ENCODE measurements around the gene RAP1GAP2. TPM values are rescaled to one million over a fixed set of nuclear protein-coding genes. Genes with fewer than 3 reads are reported as not detected.

Gene RAP1GAP2
- total RNA-seq, 2 donors from 2014 or later = 28.9 to 48.3 TPM

- intact Hi-C loops (cut with DNase I) = no loop called here
- 78% methylated on average over 7 of the region's 7 CpGs for WGBS
- no peak overlapping the region for H3K4me3 ChIP-seq
- no peak overlapping the region for H3K27ac ChIP-seq
- H3K36me3 ChIP-seq = no peaks in the 10 kb centered on the region
- no peaks in the 10 kb centered on the region for H3K9me3 ChIP-seq
- no peak for TF ChIP-seq POLR2A (IDR thresholded peaks at IDR 0.05)
- no peak for TF ChIP-seq CTCF (IDR thresholded peaks at IDR 0.05)
- TF ChIP-seq POLR2AphosphoS5 (IDR thresholded peaks at IDR 0.05) = no peak
- no peak for DNase-seq (ENCODE audit: low spot score)
- no peaks in the 10 kb centered on the region for H3K27me3 ChIP-seq (replicated peaks; ENCODE audit: insufficient read depth)
- no peaks in the 10 kb centered on the region for H3K4me1 ChIP-seq (replicated peaks)
These were observed 153.3 kb downstream of the RAP1GAP2 start for GRCh38 chr17:2949469-2950044.

GRCh38 chr17:2950846-2951245 is 154.6 kb downstream of the RAP1GAP2 start:
- Histone ChIP-seq H3K4me3 (no peak overlapping the region), H3K36me3 (no peaks in the 10 kb centered on the region), H3K4me1 (replicated peaks) (no peaks in the 10 kb centered on the region), H3K27ac (no peak overlapping the region), H3K9me3 (no peaks in the 10 kb centered on the region), H3K27me3 (replicated peaks; ENCODE audit: insufficient read depth) (no peaks in the 10 kb centered on the region)
- WGBS = 95% methylated on average over 10 of the region's 10 CpGs
- no peak for DNase-seq (ENCODE audit: low spot score)
- intact Hi-C loops (cut with DNase I) = no loop called here
- no peak for TF ChIP-seq POLR2AphosphoS5 (IDR thresholded peaks at IDR 0.05)

GRCh38 chr17:2952174-2952845 is 156.1 kb downstream of the RAP1GAP2 start:
- H3K27ac ChIP-seq = peak overlapping the region in 1 of 2 donors; percentile 28
- DNase-seq (ENCODE audit: low spot score) = no peak
- H3K36me3 ChIP-seq = no peaks in the 10 kb centered on the region
- H3K9me3 ChIP-seq = no peaks in the 10 kb centered on the region
- H3K4me1 ChIP-seq (replicated peaks) = no peaks in the 10 kb centered on the region
- H3K27me3 ChIP-seq (replicated peaks; ENCODE audit: insufficient read depth) = no peaks in the 10 kb centered on the region
- intact Hi-C loops (cut with DNase I) = no loop called here
- no peak for TF ChIP-seq CTCF (IDR thresholded peaks at IDR 0.05)
- no peak for TF ChIP-seq POLR2A (IDR thresholded peaks at IDR 0.05)
- peak; percentile 54 for TF ChIP-seq POLR2AphosphoS5 (IDR thresholded peaks at IDR 0.05)
- 44% methylated on average over 8 of the region's 8 CpGs for whole genome bisulfite sequencing
- no peak overlapping the region for H3K4me3 ChIP-seq

GRCh38 chr17:2954898-2955445 is 158.7 kb downstream of the RAP1GAP2 start:
- no peak for TF ChIP-seq POLR2A (IDR thresholded peaks at IDR 0.05)
- peak; percentile 65 for TF ChIP-seq POLR2AphosphoS5 (IDR thresholded peaks at IDR 0.05)
- TF ChIP-seq CTCF (IDR thresholded peaks at IDR 0.05) = no peak
- Histone ChIP-seq H3K36me3 (no peaks in the 10 kb centered on the region), H3K9me3 (no peaks in the 10 kb centered on the region), H3K27ac (peak overlapping the region in 1 of 2 donors; percentile 19), H3K4me1 (replicated peaks) (no peaks in the 10 kb centered on the region), H3K4me3 (no peak overlapping the region), H3K27me3 (replicated peaks; ENCODE audit: insufficient read depth) (no peaks in the 10 kb centered on the region)
- intact Hi-C loops (cut with DNase I) = no loop called here
- 39% methylated on average over 8 of the region's 8 CpGs for WGBS
- DNase-seq (ENCODE audit: low spot score) = no peak

- Histone ChIP-seq H3K4me3 (no peak overlapping the region), H3K27ac (no peak overlapping the region), H3K4me1 (replicated peaks) (no peaks in the 10 kb centered on the region), H3K27me3 (replicated peaks; ENCODE audit: insufficient read depth) (no peaks in the 10 kb centered on the region), H3K36me3 (no peaks in the 10 kb centered on the region), H3K9me3 (no peaks in the 10 kb centered on the region)
- TF ChIP-seq CTCF (IDR thresholded peaks at IDR 0.05) = no peak
- no peak for TF ChIP-seq POLR2AphosphoS5 (IDR thresholded peaks at IDR 0.05)
- no peak for TF ChIP-seq POLR2A (IDR thresholded peaks at IDR 0.05)
- no peak for DNase-seq (ENCODE audit: low spot score)
- WGBS = 76% methylated on average over 17 of the region's 17 CpGs
- intact Hi-C loops (cut with DNase I) = no loop called here
These were observed 159.8 kb downstream of the RAP1GAP2 start for GRCh38 chr17:2955931-2956582.
